Caco-2 (cell line): ENCODE measurements around the gene LSM14A. TPM values are rescaled to one million over a fixed set of nuclear protein-coding genes. Genes with fewer than 3 reads are reported as not detected.

Experiments
- BruUV-seq: library from RNA; stranded (reverse); fragments of 400-500 nt; replicated peaks from 2 replicates; lab custom pipeline; 2021; lab: Mats Ljungman, UMichigan
- CTCF ChIA-PET: fragments of 300-600 bp; sonication (Branson Sonifier 250); formaldehyde crosslinking; loops from one replicate; lab custom pipeline; 2022; ENCODE audit warnings: antibody characterized with exemption; lab: Charles Lee
- POLR2A ChIA-PET: fragments of 300-600 bp; sonication (Branson Sonifier 250); formaldehyde crosslinking; loops from one replicate; lab custom pipeline; 2022; ENCODE audit warnings: antibody characterized with exemption; lab: Charles Lee
- DNase-seq, 2 experiments: peaks; one replicate each; pipeline versions ENCODE4 v3.0.0 to v3.0.0-alpha.2; 2020 to 2022
- H3K27me3 ChIP-seq: replicated peaks from 2 replicates; pipeline ENCODE4 v1.6.0; 2011; ENCODE audit warnings: low read length; ENCODE audit not compliant: control insufficient read depth, insufficient read depth
- H3K36me3 ChIP-seq: 2 replicates; pipeline ENCODE4 v1.5.1; 2011; ENCODE audit warnings: low read length; ENCODE audit not compliant: control insufficient read depth, insufficient read depth
- H3K4me1 ChIP-seq: fragments of 250-450 bp; sonication (Bioruptor Pico); 2 replicates; pipeline ENCODE4 v1.5.1; 2020; ENCODE audit warnings: mild to moderate bottlenecking
- H3K4me3 ChIP-seq: 2 replicates; pipeline ENCODE4 v1.5.1; 2011; ENCODE audit warnings: low read depth, mild to moderate bottlenecking, control low read depth, low read length
- H3K9me3 ChIP-seq: fragments of 250-450 bp; sonication (Bioruptor Pico); 2 replicates; pipeline ENCODE4 v1.5.1; 2020; ENCODE audit warnings: mild to moderate bottlenecking, moderate library complexity
- H3K27ac Mint-ChIP-seq: one replicate; pipeline ENCODE4 v1.8.0; 2022; ENCODE audit warnings: mixed read lengths; ENCODE audit not compliant: unreplicated experiment
- H3K27me3 Mint-ChIP-seq: one replicate; pipeline ENCODE4 v1.8.0; 2022; ENCODE audit warnings: mixed read lengths; ENCODE audit not compliant: insufficient read depth, unreplicated experiment
- H3K36me3 Mint-ChIP-seq: one replicate; pipeline ENCODE4 v1.8.0; 2022; ENCODE audit warnings: mild to moderate bottlenecking, mixed read lengths; ENCODE audit not compliant: insufficient read depth, unreplicated experiment
- H3K4me1 Mint-ChIP-seq: one replicate; pipeline ENCODE4 v1.8.0; 2022; ENCODE audit warnings: low read depth, mixed read lengths; ENCODE audit not compliant: unreplicated experiment
- H3K4me3 Mint-ChIP-seq: one replicate; pipeline ENCODE4 v1.8.0; 2022; ENCODE audit warnings: mild to moderate bottlenecking, moderate library complexity, mixed read lengths; ENCODE audit not compliant: unreplicated experiment
- H3K9me3 Mint-ChIP-seq: one replicate; pipeline ENCODE4 v1.8.0; 2022; ENCODE audit warnings: mixed read lengths; ENCODE audit not compliant: unreplicated experiment
- CTCF ChIP-seq, 2 experiments: fragments of 200-600 bp in 1 of 2; IDR thresholded peaks; 1 replicate in 1 of 2; 2 replicates in 1 of 2; pipeline versions ENCODE4 v1.5.1 to v1.8.0; 2011 to 2022; ENCODE audit warnings: antibody characterized with exemption in 1 of 2, control low read depth in 1 of 2, inconsistent platforms in 1 of 2, low read depth in 1 of 2, low read length in 1 of 2, mild to moderate bottlenecking in 1 of 2, moderate library complexity in 1 of 2; ENCODE audit not compliant: insufficient read depth in 1 of 2, severe bottlenecking in 1 of 2, unreplicated experiment in 1 of 2
- intact Hi-C: fragments of 100-400 bp; cut with micrococcal nuclease; formaldehyde crosslinking; loops from one replicate; pipeline ENCODE4 v1.10.0; 2022; ENCODE audit not compliant: unreplicated experiment
- total RNA-seq: library from RNA; stranded (reverse); gene quantifications from 2 replicates; pipeline ENCODE4 v1.2.3, GENCODE V29; 2022

The LSM14A gene
- total RNA-seq, 1 experiment from 2014 or later = 233 TPM

DNA sequence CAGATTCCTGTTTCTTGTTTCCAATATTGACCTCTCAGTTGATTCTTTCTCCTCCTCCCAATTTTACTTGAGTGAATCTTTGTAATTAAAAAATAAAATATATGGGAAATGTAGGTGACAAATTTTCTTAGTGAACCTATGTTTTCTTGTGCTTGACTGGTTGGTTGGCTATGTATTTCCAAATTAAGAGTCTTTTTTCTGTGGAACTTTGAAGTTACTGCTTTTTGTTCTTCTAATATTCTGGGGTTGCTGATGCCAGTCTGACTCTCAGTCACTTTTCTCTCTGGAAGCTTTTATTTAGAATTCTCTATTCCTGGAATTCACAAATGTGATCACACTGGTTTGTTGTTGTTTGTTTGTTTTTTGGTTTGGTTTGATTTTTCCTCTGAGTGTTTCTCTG lies 9.8 kb downstream of the LSM14A start:
- Mint-ChIP-seq H3K27ac (no peak overlapping the region), H3K9me3 (no peaks in the 10 kb centered on the region), H3K4me1 (peaks cover 43% of the 10 kb centered on the region), H3K27me3 (no peaks in the 10 kb centered on the region), H3K4me3 (no peak overlapping the region), H3K36me3 (peaks cover 46% of the 10 kb centered on the region)
- no peak overlapping the region for H3K4me3 ChIP-seq
- no peaks in the 10 kb centered on the region for H3K9me3 ChIP-seq
- no peak for TF ChIP-seq CTCF (IDR thresholded peaks at IDR 0.05; ENCODE audit: insufficient read depth in 1 of 2, low read depth in 1 of 2, low read length in 1 of 2, severe bottlenecking in 1 of 2, unreplicated experiment in 1 of 2)
- POLR2A ChIA-PET = no interaction called here
- DNase-seq = no peak
- peaks cover 17% of the 10 kb centered on the region for H3K4me1 ChIP-seq
- CTCF ChIA-PET = no interaction called here
- intact Hi-C loops = no loop called here
- BruUV-seq = no TSS peak
- no peaks in the 10 kb centered on the region for H3K36me3 ChIP-seq
- no peaks in the 10 kb centered on the region for H3K27me3 ChIP-seq

GRCh38 chr19:34184880-34185491 lies 12.7 kb downstream of the LSM14A start:
- H3K9me3 ChIP-seq = no peaks in the 10 kb centered on the region
- peaks cover 23% of the 10 kb centered on the region for H3K4me1 ChIP-seq
- no peak overlapping the region for H3K4me3 ChIP-seq
- ChIA-PET POLR2A (no interaction called here), CTCF (no interaction called here)
- intact Hi-C loops = no loop called here
- no peaks in the 10 kb centered on the region for H3K9me3 Mint-ChIP-seq
- H3K4me1 Mint-ChIP-seq = peaks cover 41% of the 10 kb centered on the region
- no peak for TF ChIP-seq CTCF (IDR thresholded peaks at IDR 0.05; ENCODE audit: insufficient read depth in 1 of 2, low read depth in 1 of 2, low read length in 1 of 2, severe bottlenecking in 1 of 2, unreplicated experiment in 1 of 2)
- no peak overlapping the region for H3K4me3 Mint-ChIP-seq
- no peaks in the 10 kb centered on the region for H3K36me3 ChIP-seq
- peaks cover 41% of the 10 kb centered on the region for H3K36me3 Mint-ChIP-seq
- H3K27me3 Mint-ChIP-seq = no peaks in the 10 kb centered on the region
- H3K27me3 ChIP-seq = no peaks in the 10 kb centered on the region
- no peak for DNase-seq
- no TSS peak for BruUV-seq
- H3K27ac Mint-ChIP-seq = no peak overlapping the region

DNA sequence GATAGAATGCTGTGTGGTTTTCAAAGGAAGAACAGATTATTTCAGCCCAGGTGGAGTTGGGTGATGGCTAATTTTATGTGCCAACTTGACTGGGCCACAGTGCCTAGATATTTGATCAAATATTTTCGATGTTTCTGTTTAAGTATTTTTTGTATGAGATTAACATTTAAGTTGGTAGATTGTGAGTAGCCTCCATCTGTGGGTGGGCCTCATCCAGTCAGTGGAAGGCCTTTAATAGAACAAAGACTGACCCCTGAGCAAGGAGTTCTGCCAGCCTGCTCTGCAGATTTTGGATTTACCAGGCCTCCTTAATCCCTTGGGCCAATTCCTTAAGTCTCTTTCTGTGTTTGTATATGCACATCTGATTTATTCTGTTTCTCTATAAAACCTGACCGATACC lies 13.9 kb downstream of the LSM14A start:
- Histone ChIP-seq H3K4me1 (peaks cover 22% of the 10 kb centered on the region), H3K9me3 (no peaks in the 10 kb centered on the region), H3K27me3 (no peaks in the 10 kb centered on the region), H3K4me3 (no peak overlapping the region), H3K36me3 (no peaks in the 10 kb centered on the region)
- Mint-ChIP-seq H3K27me3 (no peaks in the 10 kb centered on the region), H3K4me1 (peaks cover 39% of the 10 kb centered on the region), H3K36me3 (peaks cover 32% of the 10 kb centered on the region), H3K27ac (no peak overlapping the region), H3K4me3 (no peak overlapping the region), H3K9me3 (no peaks in the 10 kb centered on the region)
- intact Hi-C loops = no loop called here
- no peak for TF ChIP-seq CTCF (IDR thresholded peaks at IDR 0.05; ENCODE audit: insufficient read depth in 1 of 2, low read depth in 1 of 2, low read length in 1 of 2, severe bottlenecking in 1 of 2, unreplicated experiment in 1 of 2)
- DNase-seq = no peak
- POLR2A ChIA-PET = no interaction called here
- no TSS peak for BruUV-seq
- CTCF ChIA-PET = no interaction called here
